CD4-positive, alpha-beta memory T cell (primary cell): ENCODE measurements around the gene PSEN1. TPM values are rescaled to one million over a fixed set of nuclear protein-coding genes. Genes with fewer than 3 reads are reported as not detected.

ENCODE experiments used
- CTCF ChIA-PET: fragments of 350-600 bp; sonication (Branson Sonifier 250); formaldehyde crosslinking; loops from one replicate; lab custom pipeline; 2021; ENCODE audit warnings: inconsistent platforms; ENCODE audit not compliant: partially characterized antibody; lab: Charles Lee
- POLR2A ChIA-PET: fragments of 350-600 bp; sonication (Branson Sonifier 250); formaldehyde crosslinking; loops from one replicate; lab custom pipeline; 2021; ENCODE audit not compliant: partially characterized antibody; lab: Charles Lee
- DNase-seq, 5 donors: peaks; one replicate each; pipeline versions ENCODE4 v3.0.0 to v3.0.0-alpha.2; 2020 to 2022; ENCODE audit warnings: mixed read lengths in 1 of 5
- H3K27ac ChIP-seq: one replicate; pipeline ENCODE4 v1.7.0; 2013; ENCODE audit warnings: low read depth, low read length
- H3K27me3 ChIP-seq: 2 replicates; pipeline ENCODE4 v1.7.0; 2013; ENCODE audit warnings: mild to moderate bottlenecking, low read length, moderate library complexity; ENCODE audit not compliant: insufficient read depth
- H3K36me3 ChIP-seq: 2 replicates; pipeline ENCODE4 v1.7.0; 2013; ENCODE audit warnings: mild to moderate bottlenecking, low read length, moderate library complexity; ENCODE audit not compliant: insufficient read depth
- H3K4me1 ChIP-seq: 2 replicates; pipeline ENCODE4 v1.7.0; 2013; ENCODE audit warnings: mild to moderate bottlenecking, low read length, moderate library complexity; ENCODE audit not compliant: insufficient read depth
- H3K4me3 ChIP-seq, 2 donors: one replicate each; pipeline ENCODE4 v1.7.0; 2013; ENCODE audit warnings: low read length in 2 of 2, mild to moderate bottlenecking in 1 of 2
- H3K9me3 ChIP-seq, 2 donors: one replicate each; pipeline ENCODE4 v1.7.0; 2013; ENCODE audit warnings: low read length in 2 of 2, control low read depth in 1 of 2; ENCODE audit not compliant: control insufficient read depth in 1 of 2
- H3K27ac Mint-ChIP-seq, 7 donors: one replicate each; pipeline ENCODE4 v1.8.0; 2020 to 2021; ENCODE audit warnings: mixed read lengths in 7 of 7, mild to moderate bottlenecking in 6 of 7, inconsistent platforms in 3 of 7, moderate library complexity in 3 of 7
- H3K27me3 Mint-ChIP-seq, 2 donors: one replicate each; pipeline ENCODE4 v1.8.0; 2020 to 2021; ENCODE audit warnings: mixed read lengths in 2 of 2
- H3K36me3 Mint-ChIP-seq, 2 donors: one replicate each; pipeline ENCODE4 v1.8.0; 2020 to 2021; ENCODE audit warnings: mixed read lengths in 2 of 2, inconsistent platforms in 1 of 2, mild to moderate bottlenecking in 1 of 2
- H3K4me1 Mint-ChIP-seq, 4 donors: one replicate each; pipeline ENCODE4 v1.8.0; 2020 to 2021; ENCODE audit warnings: mixed read lengths in 4 of 4, mild to moderate bottlenecking in 1 of 4
- H3K4me3 Mint-ChIP-seq, 8 donors: one replicate each; pipeline ENCODE4 v1.8.0; 2020 to 2021; ENCODE audit warnings: mixed read lengths in 8 of 8, mild to moderate bottlenecking in 7 of 8, moderate library complexity in 6 of 8, inconsistent platforms in 3 of 8
- H3K9me3 Mint-ChIP-seq, 8 donors: one replicate each; pipeline ENCODE4 v1.8.0; 2020 to 2021; ENCODE audit warnings: mixed read lengths in 8 of 8, mild to moderate bottlenecking in 5 of 8, inconsistent platforms in 3 of 8, moderate library complexity in 1 of 8
- intact Hi-C: fragments of 100-400 bp; cut with micrococcal nuclease; formaldehyde crosslinking; loops from one replicate; pipeline ENCODE4 v1.15.1; 2023
- polyA plus RNA-seq, 2 donors: library from polyadenylated mRNA; unstranded; fragments of 300-500 nt; fragmentation: Illumina TruSeq; gene quantifications; one replicate each; pipeline ENCODE4 v1.2.3, GENCODE V29; 2021
- total RNA-seq, 2 experiments: library from RNA; stranded (reverse); gene quantifications; one replicate each; pipeline ENCODE4 v1.2.3, GENCODE V29; 2021

PSEN1 gene
- total and polyA plus RNA-seq, 4 experiments from 2014 or later = 36.0 to 51.7 (median 41.8) TPM

DNA sequence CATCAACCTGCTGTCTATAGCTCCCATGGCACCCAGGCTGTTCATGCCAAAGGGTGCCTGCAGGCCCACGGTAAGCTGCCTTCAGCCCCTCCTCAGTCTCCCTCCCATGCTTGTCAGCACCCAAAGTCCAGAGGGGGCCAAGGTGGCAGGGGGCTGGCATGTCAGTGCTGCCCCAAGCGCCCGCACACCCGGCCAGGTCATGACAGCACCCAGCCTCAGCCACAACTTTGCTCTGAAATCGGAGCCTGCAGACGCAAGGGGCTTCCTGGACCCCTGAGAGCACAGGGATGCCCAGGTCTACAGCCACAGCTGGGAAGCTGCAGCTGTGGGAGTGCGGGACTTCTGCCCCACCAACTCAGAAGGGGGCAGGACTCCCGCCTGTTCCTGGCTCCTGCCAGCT, 72.5 kb downstream of the PSEN1 start:
- Histone ChIP-seq H3K4me3 (no peak overlapping the region), H3K4me1 (no peaks in the 10 kb centered on the region), H3K9me3 (no peaks in the 10 kb centered on the region), H3K27me3 (no peaks in the 10 kb centered on the region), H3K27ac (no peak overlapping the region), H3K36me3 (peaks cover 47% of the 10 kb centered on the region)
- no peak for DNase-seq
- H3K36me3 Mint-ChIP-seq = peaks cover 63 to 74% of the 10 kb centered on the region in 2 donors
- no peak overlapping the region for H3K4me3 Mint-ChIP-seq
- CTCF ChIA-PET = no interaction called here
- no peaks in the 10 kb centered on the region for H3K27me3 Mint-ChIP-seq
- no peaks in the 10 kb centered on the region for H3K9me3 Mint-ChIP-seq
- POLR2A ChIA-PET = interaction anchor here (0.6 kb wide), 1 partner anchor 369 kb away, joined by 4 read pairs; no protein-coding TSS in a partner anchor
- no peaks in the 10 kb centered on the region for H3K4me1 Mint-ChIP-seq
- H3K27ac Mint-ChIP-seq = no peak overlapping the region
- intact Hi-C loops = no loop called here

DNA sequence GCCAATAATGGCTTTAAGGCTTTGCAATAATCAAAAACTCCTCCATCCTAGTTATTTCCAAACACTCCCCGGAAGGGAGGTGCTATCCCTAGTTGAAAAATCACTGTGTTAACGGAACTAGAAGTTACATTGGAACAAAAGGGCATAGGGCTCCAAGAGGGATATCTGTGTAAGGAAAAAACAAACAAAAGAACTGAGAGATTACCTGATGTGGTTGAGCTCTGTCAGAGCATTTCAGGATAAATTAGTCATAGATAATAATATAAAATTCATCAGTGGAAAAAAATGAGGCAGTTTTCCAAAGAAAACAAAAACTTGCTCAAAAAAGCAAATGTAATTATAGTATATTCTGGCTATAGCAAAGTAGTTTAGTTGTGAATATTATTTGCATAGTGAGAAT, 73.6 kb downstream of the PSEN1 start:
- Mint-ChIP-seq H3K4me3 (no peak overlapping the region), H3K36me3 (peaks cover 59 to 74% of the 10 kb centered on the region in 2 donors), H3K9me3 (no peaks in the 10 kb centered on the region), H3K27ac (peak overlapping the region in 1 of 7 donors; percentile 47), H3K27me3 (no peaks in the 10 kb centered on the region), H3K4me1 (no peaks in the 10 kb centered on the region)
- Histone ChIP-seq H3K4me1 (no peaks in the 10 kb centered on the region), H3K27me3 (no peaks in the 10 kb centered on the region), H3K9me3 (no peaks in the 10 kb centered on the region), H3K27ac (no peak overlapping the region), H3K36me3 (peaks cover 49% of the 10 kb centered on the region), H3K4me3 (no peak overlapping the region)
- CTCF ChIA-PET = no interaction called here
- intact Hi-C loops = no loop called here
- DNase-seq = no peak
- POLR2A ChIA-PET = no interaction called here

DNA sequence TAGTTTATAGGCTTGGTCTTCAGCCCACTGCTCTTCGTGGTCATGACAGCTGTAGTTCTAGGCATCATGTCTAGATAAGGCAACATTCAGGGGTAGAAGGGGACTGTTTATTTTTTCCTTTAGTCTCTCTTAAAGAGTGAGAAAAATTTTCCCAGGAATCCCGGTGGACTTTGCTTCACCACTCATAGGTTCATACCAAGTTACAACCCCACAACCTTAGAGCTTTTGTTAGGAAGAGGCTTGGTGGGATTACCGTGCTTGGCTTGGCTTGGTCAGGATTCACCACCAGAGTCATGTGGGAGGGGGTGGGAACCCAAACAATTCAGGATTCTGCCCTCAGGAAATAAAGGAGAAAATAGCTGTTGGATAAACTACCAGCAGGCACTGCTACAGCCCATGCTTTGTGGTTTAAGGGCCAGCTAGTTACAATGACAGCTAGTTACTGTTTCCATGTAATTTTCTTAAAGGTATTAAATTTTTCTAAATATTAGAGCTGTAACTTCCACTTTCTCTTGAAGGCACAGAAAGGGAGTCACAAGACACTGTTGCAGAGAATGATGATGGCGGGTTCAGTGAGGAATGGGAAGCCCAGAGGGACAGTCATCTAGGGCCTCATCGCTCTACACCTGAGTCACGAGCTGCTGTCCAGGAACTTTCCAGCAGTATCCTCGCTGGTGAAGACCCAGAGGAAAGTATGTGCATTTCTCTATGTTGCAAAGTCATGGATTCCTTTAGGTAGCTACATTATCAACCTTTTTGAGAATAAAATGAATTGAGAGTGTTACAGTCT, 75.1 kb downstream of the PSEN1 start:
- H3K36me3 ChIP-seq = peaks cover 40% of the 10 kb centered on the region
- no peaks in the 10 kb centered on the region for H3K27me3 Mint-ChIP-seq
- H3K27me3 ChIP-seq = no peaks in the 10 kb centered on the region
- no peaks in the 10 kb centered on the region for H3K4me1 ChIP-seq
- ChIA-PET POLR2A (no interaction called here), CTCF (interaction anchor here (0.6 to 0.7 kb wide), 2 partner anchors 11 to 257 kb away, joined by 4 read pairs; no protein-coding TSS in a partner anchor)
- intact Hi-C loops = no loop called here
- H3K9me3 Mint-ChIP-seq = no peaks in the 10 kb centered on the region
- H3K36me3 Mint-ChIP-seq = peaks cover 56 to 72% of the 10 kb centered on the region in 2 donors
- H3K4me3 Mint-ChIP-seq = no peak overlapping the region
- no peaks in the 10 kb centered on the region for H3K4me1 Mint-ChIP-seq
- no peaks in the 10 kb centered on the region for H3K9me3 ChIP-seq
- no peak overlapping the region for H3K27ac ChIP-seq
- no peak overlapping the region for H3K4me3 ChIP-seq
- H3K27ac Mint-ChIP-seq = no peak overlapping the region
- DNase-seq = no peak

DNA sequence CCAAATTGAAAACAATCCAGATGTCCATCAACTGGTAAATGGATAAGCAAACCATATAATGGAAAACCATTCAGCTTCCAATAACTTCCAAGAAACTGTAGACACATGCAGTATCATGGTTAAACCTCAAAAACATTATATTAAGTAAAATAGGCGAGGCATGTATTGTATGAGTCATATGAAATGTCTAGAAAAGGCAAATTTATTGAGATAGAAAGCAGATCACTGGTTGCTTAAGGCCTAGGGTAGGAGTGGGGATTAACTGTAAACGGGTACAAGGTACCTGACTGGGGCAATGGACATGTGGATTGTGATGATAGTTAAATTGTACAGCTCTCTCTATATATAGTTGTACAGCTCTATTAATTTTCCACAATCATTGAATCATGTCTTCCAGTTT, 79.7 kb downstream of the PSEN1 start:
- CTCF ChIA-PET = interaction anchor here (2.1 kb wide), 1 partner anchor 256 kb away, joined by 5 read pairs; no protein-coding TSS in a partner anchor
- H3K36me3 ChIP-seq = peaks cover 44% of the 10 kb centered on the region
- no peak for DNase-seq
- Mint-ChIP-seq H3K4me3 (no peak overlapping the region), H3K36me3 (peaks cover 60 to 73% of the 10 kb centered on the region in 2 donors), H3K27me3 (no peaks in the 10 kb centered on the region), H3K4me1 (peaks cover 0 to 2% (median 0%) of the 10 kb centered on the region in 4 donors), H3K27ac (peak overlapping the region in 1 of 7 donors; percentile 18), H3K9me3 (no peaks in the 10 kb centered on the region)
- POLR2A ChIA-PET = no interaction called here
- intact Hi-C loops = no loop called here
- no peaks in the 10 kb centered on the region for H3K9me3 ChIP-seq
- no peak overlapping the region for H3K27ac ChIP-seq
- no peaks in the 10 kb centered on the region for H3K27me3 ChIP-seq
- H3K4me1 ChIP-seq = no peaks in the 10 kb centered on the region
- no peak overlapping the region for H3K4me3 ChIP-seq

GRCh38 chr14:73217411-73217810, 81.1 kb downstream of the PSEN1 start:
- H3K36me3 Mint-ChIP-seq = peaks cover 68 to 78% of the 10 kb centered on the region in 2 donors
- POLR2A ChIA-PET = interaction anchor here (0.6 kb wide), 1 partner anchor 241 kb away, joined by 3 read pairs; the partner anchor contains the start of gene NUMB
- H3K36me3 ChIP-seq = peaks cover 42% of the 10 kb centered on the region
- H3K27ac Mint-ChIP-seq = peak overlapping the region in 1 of 7 donors; percentile 13
- H3K4me1 ChIP-seq = no peaks in the 10 kb centered on the region
- intact Hi-C loops = no loop called here
- H3K4me1 Mint-ChIP-seq = peaks cover 0 to 2% (median 0%) of the 10 kb centered on the region in 4 donors
- H3K4me3 Mint-ChIP-seq = no peak overlapping the region
- H3K4me3 ChIP-seq = no peak overlapping the region
- H3K27me3 Mint-ChIP-seq = no peaks in the 10 kb centered on the region
- H3K9me3 Mint-ChIP-seq = no peaks in the 10 kb centered on the region
- CTCF ChIA-PET = interaction anchor here (2.1 kb wide), 1 partner anchor 255 kb away, joined by 5 read pairs; no protein-coding TSS in a partner anchor
- no peaks in the 10 kb centered on the region for H3K9me3 ChIP-seq
- DNase-seq = no peak
- H3K27ac ChIP-seq = no peak overlapping the region
- H3K27me3 ChIP-seq = no peaks in the 10 kb centered on the region

- Histone ChIP-seq H3K36me3 (peaks cover 26% of the 10 kb centered on the region), H3K9me3 (no peaks in the 10 kb centered on the region)
Measured at GRCh38 chr14:73220061-73220460, 83.8 kb downstream of the PSEN1 start.

DNA sequence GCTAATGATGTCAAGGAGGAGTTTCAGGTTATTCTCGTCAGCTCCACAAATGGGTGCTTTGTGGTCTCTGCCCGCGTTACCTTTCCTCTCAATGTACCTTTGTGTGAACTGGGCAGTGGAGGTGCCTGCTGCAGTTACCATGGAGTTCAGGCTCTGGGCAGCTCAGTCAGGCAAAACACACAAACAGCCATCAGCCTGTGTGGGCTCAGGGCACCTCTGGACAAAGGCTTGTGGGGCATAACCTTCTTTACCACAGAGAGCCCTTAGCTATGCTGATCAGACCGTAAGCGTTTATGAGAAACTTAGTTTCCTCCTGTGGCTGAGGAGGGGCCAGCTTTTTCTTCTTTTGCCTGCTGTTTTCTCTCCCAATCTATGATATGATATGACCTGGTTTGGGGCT, 84.3 kb downstream of the PSEN1 start:
- peaks cover 76 to 80% of the 10 kb centered on the region in 2 donors for H3K36me3 Mint-ChIP-seq
- no peaks in the 10 kb centered on the region for H3K27me3 Mint-ChIP-seq
- H3K27ac ChIP-seq = no peak overlapping the region
- ChIA-PET POLR2A (no interaction called here), CTCF (no interaction called here)
- peak overlapping the region in 1 of 7 donors; percentile 11 for H3K27ac Mint-ChIP-seq
- no peaks in the 10 kb centered on the region for H3K9me3 ChIP-seq
- H3K9me3 Mint-ChIP-seq = no peaks in the 10 kb centered on the region
- H3K4me3 ChIP-seq = no peak overlapping the region
- no peak overlapping the region for H3K4me3 Mint-ChIP-seq
- H3K36me3 ChIP-seq = peaks cover 26% of the 10 kb centered on the region
- peaks cover 0 to 7% (median 2%) of the 10 kb centered on the region in 4 donors for H3K4me1 Mint-ChIP-seq
- H3K4me1 ChIP-seq = no peaks in the 10 kb centered on the region
- intact Hi-C loops = no loop called here
- no peaks in the 10 kb centered on the region for H3K27me3 ChIP-seq
- no peak for DNase-seq

More at GRCh38 chr14:73220061-73220460, 83.8 kb downstream of the PSEN1 start:
- Mint-ChIP-seq H3K4me3 (no peak overlapping the region), H3K4me1 (peaks cover 0 to 7% (median 2%) of the 10 kb centered on the region in 4 donors), H3K9me3 (no peaks in the 10 kb centered on the region), H3K27me3 (no peaks in the 10 kb centered on the region), H3K36me3 (peaks cover 74 to 80% of the 10 kb centered on the region in 2 donors), H3K27ac (peak overlapping the region in 1 of 7 donors; percentile 22)
- CTCF ChIA-PET = no interaction called here
- Histone ChIP-seq H3K4me1 (no peaks in the 10 kb centered on the region), H3K4me3 (no peak overlapping the region), H3K27me3 (no peaks in the 10 kb centered on the region), H3K27ac (no peak overlapping the region)
- intact Hi-C loops = no loop called here
- DNase-seq = no peak
- POLR2A ChIA-PET = no interaction called here
